ENCODE measurements around the gene ZYX.
"Not testable (repeated sequence)": the region's sequence is repeated elsewhere in the genome, so short reads cannot be mapped to it uniquely, and the experiment has no call there.

GRCh38 chr7:143424476-143424875 lies 43.3 kb downstream of the ZYX start:
- TF ChIP-seq CTCF (IDR thresholded peaks at IDR 0.05; ENCODE audit: borderline replicate concordance, extremely low read depth, low read length, poor library complexity, severe bottlenecking); EZH2 (IDR thresholded peaks at IDR 0.05; ENCODE audit: borderline replicate concordance, low read depth, low read length, severe bottlenecking): not testable (repeated sequence)
